Kidney (tissue), 22 donors: ENCODE data around the gene SLC12A3. TPM values are rescaled to one million over a fixed set of nuclear protein-coding genes. Genes with fewer than 3 reads are reported as not detected.
A peak's percentile ranks its signal among the peaks of the same experiment; 100 is the strongest.

ENCODE experiments used
- DNase-seq, 5 donors: peaks; one replicate each; pipeline ENCODE4 v3.0.0-alpha.2; 2013 to 2020
- FAIRE-seq: peaks from 2 replicates; lab custom pipeline; 2012; peaks lifted over from hg19 to GRCh38; lab: Jason Lieb, UNC
- H3K27ac ChIP-seq, 2 donors: one replicate each; pipeline ENCODE4 v1.7.0; 2013; ENCODE audit warnings: low read depth in 2 of 2, low read length in 2 of 2, inconsistent platforms in 1 of 2
- H3K27me3 ChIP-seq: one replicate; pipeline ENCODE4 v1.7.1; 2013; ENCODE audit warnings: low read length, inconsistent platforms; ENCODE audit not compliant: control insufficient read depth, insufficient read depth
- H3K36me3 ChIP-seq, 3 donors: one replicate each; pipeline versions ENCODE4 v1.7.0 to v1.7.1; 2013; ENCODE audit warnings: low read length in 3 of 3, control low read depth in 1 of 3, inconsistent platforms in 1 of 3; ENCODE audit not compliant: insufficient read depth in 3 of 3, control insufficient read depth in 2 of 3
- H3K4me1 ChIP-seq, 3 donors: one replicate each; pipeline versions ENCODE4 v1.7.0 to v1.7.1; 2013; ENCODE audit warnings: low read length in 3 of 3, inconsistent platforms in 1 of 3, low read depth in 1 of 3; ENCODE audit not compliant: control insufficient read depth in 2 of 3, insufficient read depth in 2 of 3
- H3K4me3 ChIP-seq, 3 donors: one replicate each; pipeline versions ENCODE4 v1.7.0 to v1.8.1; 2013; ENCODE audit warnings: low read length in 3 of 3, control low read depth in 1 of 3, inconsistent platforms in 1 of 3
- H3K9ac ChIP-seq, 3 donors: one replicate each; pipeline versions ENCODE4 v1.7.0 to v1.7.1; 2013; ENCODE audit warnings: low read length in 3 of 3, control low read depth in 1 of 3, inconsistent platforms in 1 of 3
- H3K9me3 ChIP-seq, 3 donors: one replicate each; pipeline versions ENCODE4 v1.7.0 to v1.7.1; 2013; ENCODE audit warnings: low read length in 3 of 3, control low read depth in 1 of 3, inconsistent platforms in 1 of 3; ENCODE audit not compliant: control insufficient read depth in 2 of 3, insufficient read depth in 1 of 3
- intact Hi-C: fragments of 100-400 bp; cut with DNase I; formaldehyde crosslinking; loops from one replicate; pipeline ENCODE4 v1.11.1; 2022
- long read RNA-seq, 10 donors: library from polyadenylated mRNA in 1 of 10; unstranded in 1 of 10; transcript quantifications; one replicate each; pipeline ENCODE4 v2.0.0 and lab custom pipeline, GENCODE V29; 2021 to 2026
- polyA plus RNA-seq: library from polyadenylated mRNA; stranded (reverse); fragments of 350-450 nt; fragmentation: Illumina TruSeq; extraction: RNeasy Lipid Tissue Mini Kit (QIAGEN cat#74804); gene quantifications from one replicate; pipeline ENCODE4 v1.2.3, GENCODE V29; 2014; ENCODE audit warnings: low read depth, low replicate concordance; ENCODE audit not compliant: insufficient read depth
- total RNA-seq: library from RNA; stranded (reverse); fragmentation: NEBNext Ultra II Directional; extraction: Animal tissue kit (Norgen Biotek cat#: 25700); gene quantifications from one replicate; pipeline ENCODE4 v1.2.1, GENCODE V29; 2021
- TF ChIP-seq, protein P1 (sequence below): IDR thresholded peaks from 3 replicates; pipeline ENCODE4 v1.5.1; 2012; ENCODE audit warnings: mild to moderate bottlenecking, moderate library complexity, borderline replicate concordance; ENCODE audit not compliant: insufficient read depth; ENCODE audit errors: extremely low read depth
- donor health status: control.
- donor health status: control.
- donor health status: control.
- donor health status: control.
- donor health status: control.
- donor health status: DM: yes; HTN: yes; CAD: no.
- donor health status: Normal renal cell carcinoma (clear cell type).

SLC12A3 gene, protein sequence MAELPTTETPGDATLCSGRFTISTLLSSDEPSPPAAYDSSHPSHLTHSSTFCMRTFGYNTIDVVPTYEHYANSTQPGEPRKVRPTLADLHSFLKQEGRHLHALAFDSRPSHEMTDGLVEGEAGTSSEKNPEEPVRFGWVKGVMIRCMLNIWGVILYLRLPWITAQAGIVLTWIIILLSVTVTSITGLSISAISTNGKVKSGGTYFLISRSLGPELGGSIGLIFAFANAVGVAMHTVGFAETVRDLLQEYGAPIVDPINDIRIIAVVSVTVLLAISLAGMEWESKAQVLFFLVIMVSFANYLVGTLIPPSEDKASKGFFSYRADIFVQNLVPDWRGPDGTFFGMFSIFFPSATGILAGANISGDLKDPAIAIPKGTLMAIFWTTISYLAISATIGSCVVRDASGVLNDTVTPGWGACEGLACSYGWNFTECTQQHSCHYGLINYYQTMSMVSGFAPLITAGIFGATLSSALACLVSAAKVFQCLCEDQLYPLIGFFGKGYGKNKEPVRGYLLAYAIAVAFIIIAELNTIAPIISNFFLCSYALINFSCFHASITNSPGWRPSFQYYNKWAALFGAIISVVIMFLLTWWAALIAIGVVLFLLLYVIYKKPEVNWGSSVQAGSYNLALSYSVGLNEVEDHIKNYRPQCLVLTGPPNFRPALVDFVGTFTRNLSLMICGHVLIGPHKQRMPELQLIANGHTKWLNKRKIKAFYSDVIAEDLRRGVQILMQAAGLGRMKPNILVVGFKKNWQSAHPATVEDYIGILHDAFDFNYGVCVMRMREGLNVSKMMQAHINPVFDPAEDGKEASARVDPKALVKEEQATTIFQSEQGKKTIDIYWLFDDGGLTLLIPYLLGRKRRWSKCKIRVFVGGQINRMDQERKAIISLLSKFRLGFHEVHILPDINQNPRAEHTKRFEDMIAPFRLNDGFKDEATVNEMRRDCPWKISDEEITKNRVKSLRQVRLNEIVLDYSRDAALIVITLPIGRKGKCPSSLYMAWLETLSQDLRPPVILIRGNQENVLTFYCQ
- total RNA-seq: 5.4 TPM
- polyA plus RNA-seq: 277 TPM
- long read RNA-seq, donor 1, full-length matches to known transcripts: 3 of 3 reads
- long read RNA-seq, donor 1, partial matches to known transcripts: 0 of 3 reads
- long read RNA-seq, donor 1, other reads (novel, unspliced or antisense): 0 of 3 reads
- long read RNA-seq, donor 2, full-length matches to known transcripts: 4 of 16 reads
- long read RNA-seq, donor 2, partial matches to known transcripts: 12 of 16 reads
- long read RNA-seq, donor 2, other reads (novel, unspliced or antisense): 0 of 16 reads
- long read RNA-seq, donor 3, full-length matches to known transcripts: 4 of 4 reads
- long read RNA-seq, donor 3, partial matches to known transcripts: 0 of 4 reads
- long read RNA-seq, donor 3, other reads (novel, unspliced or antisense): 0 of 4 reads
- long read RNA-seq, donor 4, full-length matches to known transcripts: 3 of 18 reads
- long read RNA-seq, donor 4, partial matches to known transcripts: 15 of 18 reads
- long read RNA-seq, donor 4, other reads (novel, unspliced or antisense): 0 of 18 reads
- long read RNA-seq, donor 5: 0 reads
- long read RNA-seq, donor 6: 0 reads
- long read RNA-seq, donor 7, full-length matches to known transcripts: 2 of 7 reads
- long read RNA-seq, donor 7, partial matches to known transcripts: 3 of 7 reads
- long read RNA-seq, donor 7, other reads (novel, unspliced or antisense): 2 of 7 reads
- long read RNA-seq, donor 8, full-length matches to known transcripts: 5 of 5 reads
- long read RNA-seq, donor 8, partial matches to known transcripts: 0 of 5 reads
- long read RNA-seq, donor 8, other reads (novel, unspliced or antisense): 0 of 5 reads
- long read RNA-seq, donor 9, partial matches to known transcripts: 0 of 1 reads
- long read RNA-seq, donor 9, other reads (novel, unspliced or antisense): 0 of 1 reads
- long read RNA-seq, donor 10, full-length matches to known transcripts: 1 of 1 reads
- long read RNA-seq, donor 10, partial matches to known transcripts: 0 of 1 reads
- long read RNA-seq, donor 10, other reads (novel, unspliced or antisense): 0 of 1 reads

DNA sequence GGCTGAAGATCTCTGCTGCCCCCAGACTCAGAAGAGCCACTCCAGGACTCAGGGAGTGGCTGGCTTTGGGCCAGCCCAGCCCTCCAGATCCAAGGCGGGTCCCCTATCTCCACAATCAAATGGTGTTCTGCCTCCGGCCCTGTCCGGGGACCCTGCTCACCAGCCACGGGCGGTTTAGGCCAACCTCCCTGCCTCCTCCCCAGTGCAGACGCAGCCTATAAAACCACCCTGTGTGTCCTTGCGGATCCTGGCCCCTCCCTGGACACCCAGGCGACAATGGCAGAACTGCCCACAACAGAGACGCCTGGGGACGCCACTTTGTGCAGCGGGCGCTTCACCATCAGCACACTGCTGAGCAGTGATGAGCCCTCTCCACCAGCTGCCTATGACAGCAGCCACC, at the start of gene SLC12A3:
TSS of gene SLC12A3 (plus strand) at position 248 of the 400 bp plus-strand sequence. CDS start at position 277, 29 bp downstream.
- Histone ChIP-seq H3K9me3 (no peaks in the 10 kb centered on the region), H3K4me3 (peak within 1 kb of the TSS in 2 of 3 donors; percentile 45 to 53), H3K27me3 (no peaks in the 10 kb centered on the region), H3K36me3 (no peaks in the 10 kb centered on the region), H3K27ac (peak within 1 kb of the TSS; percentile 72 to 75), H3K9ac (no peak within 1 kb of the TSS), H3K4me1 (peaks cover 0 to 22% (median 17%) of the 10 kb centered on the region in 3 donors)
- intact Hi-C loops: no loop called here
- TF ChIP-seq, protein P1, sequence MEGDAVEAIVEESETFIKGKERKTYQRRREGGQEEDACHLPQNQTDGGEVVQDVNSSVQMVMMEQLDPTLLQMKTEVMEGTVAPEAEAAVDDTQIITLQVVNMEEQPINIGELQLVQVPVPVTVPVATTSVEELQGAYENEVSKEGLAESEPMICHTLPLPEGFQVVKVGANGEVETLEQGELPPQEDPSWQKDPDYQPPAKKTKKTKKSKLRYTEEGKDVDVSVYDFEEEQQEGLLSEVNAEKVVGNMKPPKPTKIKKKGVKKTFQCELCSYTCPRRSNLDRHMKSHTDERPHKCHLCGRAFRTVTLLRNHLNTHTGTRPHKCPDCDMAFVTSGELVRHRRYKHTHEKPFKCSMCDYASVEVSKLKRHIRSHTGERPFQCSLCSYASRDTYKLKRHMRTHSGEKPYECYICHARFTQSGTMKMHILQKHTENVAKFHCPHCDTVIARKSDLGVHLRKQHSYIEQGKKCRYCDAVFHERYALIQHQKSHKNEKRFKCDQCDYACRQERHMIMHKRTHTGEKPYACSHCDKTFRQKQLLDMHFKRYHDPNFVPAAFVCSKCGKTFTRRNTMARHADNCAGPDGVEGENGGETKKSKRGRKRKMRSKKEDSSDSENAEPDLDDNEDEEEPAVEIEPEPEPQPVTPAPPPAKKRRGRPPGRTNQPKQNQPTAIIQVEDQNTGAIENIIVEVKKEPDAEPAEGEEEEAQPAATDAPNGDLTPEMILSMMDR: no peak
- no peak for DNase-seq
- FAIRE-seq: no peak

GRCh38 chr16:56815721-56816120, 49.3 kb upstream of the SLC12A3 start:
- no peak overlapping the region for H3K9ac ChIP-seq
- FAIRE-seq: no peak
- no peak for DNase-seq
- peak overlapping the region; percentile 45 to 80 for H3K27ac ChIP-seq
- H3K36me3 ChIP-seq: no peaks in the 10 kb centered on the region
- intact Hi-C loops: no loop called here
- H3K4me1 ChIP-seq: no peaks in the 10 kb centered on the region
- TF ChIP-seq, protein P1: no peak
- H3K27me3 ChIP-seq: no peaks in the 10 kb centered on the region
- no peaks in the 10 kb centered on the region for H3K9me3 ChIP-seq
- H3K4me3 ChIP-seq: no peak overlapping the region
